ENCODE results near the gene TFPI2.

TFPI2 gene

DNA sequence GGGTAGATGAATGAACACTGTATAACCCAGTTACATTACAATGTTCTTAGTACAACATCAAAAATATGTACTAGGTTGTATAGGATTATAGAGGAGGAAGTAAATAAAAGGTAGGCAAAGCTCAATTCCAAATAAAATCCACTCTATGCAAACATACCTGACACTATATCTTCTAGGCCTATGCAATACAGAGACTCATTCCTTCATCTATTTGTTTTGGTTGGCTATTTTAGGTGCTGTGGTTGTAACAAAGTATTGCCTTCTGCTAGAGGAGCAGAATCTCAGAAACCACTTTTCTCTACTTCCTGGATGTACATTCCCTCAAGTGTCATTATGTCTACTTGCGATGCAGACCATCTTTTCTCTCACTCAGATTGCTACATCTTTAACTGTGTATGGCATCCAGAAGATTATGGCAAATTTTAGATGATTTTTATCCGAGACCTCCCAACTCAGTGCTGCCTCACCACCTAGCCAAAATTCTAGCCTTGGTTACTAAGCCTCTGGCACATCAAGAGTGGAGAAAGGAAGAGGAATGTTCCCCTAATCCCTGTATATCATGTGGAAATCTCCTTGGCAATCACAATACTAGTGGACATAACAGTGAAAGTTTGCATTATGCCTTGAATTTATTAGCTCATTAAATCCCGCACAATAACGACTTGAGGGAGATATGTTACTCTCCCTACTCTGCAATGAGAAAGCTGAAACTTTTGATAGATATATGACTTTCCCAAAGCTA, 5.5 kb upstream of the TFPI2 start:
- H3K9ac ChIP-seq = no peak overlapping the region
- H3K4me3 ChIP-seq (IDR thresholded peaks at IDR 0.05; ENCODE audit: insufficient read depth, low read depth, low read length) = no peak overlapping the region
- no peak overlapping the region for H3K27ac ChIP-seq
- no peak overlapping the region for H2AFZ ChIP-seq (ENCODE audit: low read depth)
- no peaks in the 10 kb centered on the region for H3K4me1 ChIP-seq (ENCODE audit: low read depth, poor library complexity, severe bottlenecking)
- no peaks in the 10 kb centered on the region for H3K27me3 ChIP-seq (ENCODE audit: insufficient read depth, low read depth)
- H3K4me2 ChIP-seq = no peak overlapping the region
- no peaks in the 10 kb centered on the region for H4K20me1 ChIP-seq (ENCODE audit: insufficient read depth)
- no peaks in the 10 kb centered on the region for H3K36me3 ChIP-seq (ENCODE audit: insufficient read depth)
- no peaks in the 10 kb centered on the region for H3K79me2 ChIP-seq (ENCODE audit: insufficient read depth, low read depth)
- TF ChIP-seq, protein P1, sequence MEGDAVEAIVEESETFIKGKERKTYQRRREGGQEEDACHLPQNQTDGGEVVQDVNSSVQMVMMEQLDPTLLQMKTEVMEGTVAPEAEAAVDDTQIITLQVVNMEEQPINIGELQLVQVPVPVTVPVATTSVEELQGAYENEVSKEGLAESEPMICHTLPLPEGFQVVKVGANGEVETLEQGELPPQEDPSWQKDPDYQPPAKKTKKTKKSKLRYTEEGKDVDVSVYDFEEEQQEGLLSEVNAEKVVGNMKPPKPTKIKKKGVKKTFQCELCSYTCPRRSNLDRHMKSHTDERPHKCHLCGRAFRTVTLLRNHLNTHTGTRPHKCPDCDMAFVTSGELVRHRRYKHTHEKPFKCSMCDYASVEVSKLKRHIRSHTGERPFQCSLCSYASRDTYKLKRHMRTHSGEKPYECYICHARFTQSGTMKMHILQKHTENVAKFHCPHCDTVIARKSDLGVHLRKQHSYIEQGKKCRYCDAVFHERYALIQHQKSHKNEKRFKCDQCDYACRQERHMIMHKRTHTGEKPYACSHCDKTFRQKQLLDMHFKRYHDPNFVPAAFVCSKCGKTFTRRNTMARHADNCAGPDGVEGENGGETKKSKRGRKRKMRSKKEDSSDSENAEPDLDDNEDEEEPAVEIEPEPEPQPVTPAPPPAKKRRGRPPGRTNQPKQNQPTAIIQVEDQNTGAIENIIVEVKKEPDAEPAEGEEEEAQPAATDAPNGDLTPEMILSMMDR (conservative IDR thresholded peaks at IDR 0.05; ENCODE audit: low read depth, low read length) = no peak

GRCh38 chr7:93894966-93895640, 4.5 kb upstream of the TFPI2 start:
- TF ChIP-seq, protein P1 (conservative IDR thresholded peaks at IDR 0.05; ENCODE audit: low read depth, low read length) = no peak
- H3K4me3 ChIP-seq (IDR thresholded peaks at IDR 0.05; ENCODE audit: insufficient read depth, low read depth, low read length) = no peak overlapping the region
- H3K27me3 ChIP-seq (ENCODE audit: insufficient read depth, low read depth) = no peaks in the 10 kb centered on the region
- H3K27ac ChIP-seq = no peak overlapping the region
- no peaks in the 10 kb centered on the region for H3K4me1 ChIP-seq (ENCODE audit: low read depth, poor library complexity, severe bottlenecking)
- H3K9ac ChIP-seq = no peak overlapping the region
- H3K79me2 ChIP-seq (ENCODE audit: insufficient read depth, low read depth) = no peaks in the 10 kb centered on the region
- H3K4me2 ChIP-seq = no peak overlapping the region
- H2AFZ ChIP-seq (ENCODE audit: low read depth) = no peak overlapping the region
- no peaks in the 10 kb centered on the region for H4K20me1 ChIP-seq (ENCODE audit: insufficient read depth)
- no peaks in the 10 kb centered on the region for H3K36me3 ChIP-seq (ENCODE audit: insufficient read depth)

GRCh38 chr7:93894426-93894825, 3.9 kb upstream of the TFPI2 start:
- no peaks in the 10 kb centered on the region for H3K36me3 ChIP-seq (ENCODE audit: insufficient read depth)
- H4K20me1 ChIP-seq (ENCODE audit: insufficient read depth) = no peaks in the 10 kb centered on the region
- TF ChIP-seq, protein P1 (conservative IDR thresholded peaks at IDR 0.05; ENCODE audit: low read depth, low read length) = no peak
- H3K4me3 ChIP-seq (IDR thresholded peaks at IDR 0.05; ENCODE audit: insufficient read depth, low read depth, low read length) = no peak overlapping the region
- no peak overlapping the region for H3K4me2 ChIP-seq
- no peak overlapping the region for H2AFZ ChIP-seq (ENCODE audit: low read depth)
- H3K27ac ChIP-seq = no peak overlapping the region
- H3K79me2 ChIP-seq (ENCODE audit: insufficient read depth, low read depth) = no peaks in the 10 kb centered on the region
- H3K9ac ChIP-seq = no peak overlapping the region
- no peaks in the 10 kb centered on the region for H3K4me1 ChIP-seq (ENCODE audit: low read depth, poor library complexity, severe bottlenecking)
- H3K27me3 ChIP-seq (ENCODE audit: insufficient read depth, low read depth) = no peaks in the 10 kb centered on the region

DNA sequence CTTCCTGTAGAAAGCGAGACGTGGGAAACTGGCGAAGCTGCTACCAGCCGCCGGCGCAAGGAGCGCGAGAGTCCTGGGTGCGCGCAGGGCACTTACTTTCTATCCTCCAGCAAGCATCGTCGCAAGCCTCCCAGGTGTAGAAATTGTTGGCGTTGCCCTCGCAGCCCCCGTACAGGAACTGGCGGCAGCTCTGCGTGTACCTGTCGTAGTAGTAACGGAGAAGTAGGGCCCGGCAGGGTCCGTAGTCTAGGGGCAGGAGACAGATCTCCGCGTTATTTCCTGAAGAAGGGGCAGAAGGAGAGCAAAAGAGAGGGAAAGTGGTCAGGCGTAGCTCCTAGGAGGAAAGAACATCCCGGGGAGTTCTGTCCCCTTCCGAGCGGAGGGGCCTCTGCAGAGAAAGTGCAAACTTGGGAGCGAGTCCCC, 501 bp downstream of the TFPI2 start:
- Histone ChIP-seq H2AFZ (ENCODE audit: low read depth) (no peak overlapping the region), H3K4me3 (IDR thresholded peaks at IDR 0.05; ENCODE audit: insufficient read depth, low read depth, low read length) (no peak overlapping the region), H3K4me2 (no peak overlapping the region)

More for the DNA sequence above, 501 bp downstream of the TFPI2 start:
- Histone ChIP-seq H3K9ac (no peak overlapping the region), H4K20me1 (ENCODE audit: insufficient read depth) (no peaks in the 10 kb centered on the region), H3K79me2 (ENCODE audit: insufficient read depth, low read depth) (no peaks in the 10 kb centered on the region), H3K27ac (no peak overlapping the region), H3K4me1 (ENCODE audit: low read depth, poor library complexity, severe bottlenecking) (no peaks in the 10 kb centered on the region), H3K27me3 (ENCODE audit: insufficient read depth, low read depth) (no peaks in the 10 kb centered on the region), H3K36me3 (ENCODE audit: insufficient read depth) (no peaks in the 10 kb centered on the region)
- TF ChIP-seq, protein P1 (conservative IDR thresholded peaks at IDR 0.05; ENCODE audit: low read depth, low read length) = no peak
